Measurements from ENCODE around the gene ATP6V1C2.
"Not testable (repeated sequence)": the region's sequence is repeated elsewhere in the genome, so short reads cannot be mapped to it uniquely, and the experiment has no call there.

ATP6V1C2 gene

GRCh38 chr2:10777842-10778723 lies 56.7 kb downstream of the ATP6V1C2 start:
- CTCF ChIA-PET = interaction anchor here (1.2 to 1.3 kb wide), 2 partner anchors 13 to 54 kb away, joined by 3 to 4 read pairs; no protein-coding TSS in a partner anchor
- TF ChIP-seq CTCF (IDR thresholded peaks at IDR 0.05; ENCODE audit: control extremely low read depth, extremely low read depth, low read depth, missing control alignments) = no peak
- no peak for DNase-seq (ENCODE audit: extremely low spot score)
- POLR2A ChIA-PET = interaction anchor here (0.5 to 0.6 kb wide), 2 partner anchors 302 to 594 kb away, joined by 3 read pairs; no protein-coding TSS in a partner anchor

DNA sequence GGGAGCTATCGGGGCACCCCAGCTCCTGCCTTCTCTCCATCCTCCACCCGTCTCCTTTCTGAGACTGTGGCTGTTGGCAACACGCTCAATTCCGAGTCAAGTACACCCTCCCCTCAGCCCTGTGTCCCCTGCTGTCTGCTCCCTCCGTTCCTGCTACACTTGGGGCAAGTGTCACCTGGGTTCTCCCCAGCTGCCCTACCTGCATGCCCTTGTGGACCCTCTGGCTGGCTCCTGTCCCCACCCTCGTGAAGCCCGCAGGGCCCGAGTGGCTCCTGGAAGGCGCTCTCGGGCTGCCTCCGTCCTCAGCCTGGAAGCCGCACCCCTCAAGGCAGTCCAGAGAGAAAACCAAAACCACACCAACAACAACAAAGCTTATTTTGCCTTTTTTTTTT lies 57.3 kb downstream of the ATP6V1C2 start:
- no peak for TF ChIP-seq CTCF (IDR thresholded peaks at IDR 0.05; ENCODE audit: control extremely low read depth, extremely low read depth, low read depth, missing control alignments)
- ChIA-PET CTCF (interaction anchor here (1.2 to 1.3 kb wide), 2 partner anchors 13 to 54 kb away, joined by 3 to 4 read pairs; no protein-coding TSS in a partner anchor), POLR2A (interaction anchor here (0.6 kb wide), 1 partner anchor 302 kb away, joined by 3 read pairs; no protein-coding TSS in a partner anchor)
- no peak for DNase-seq (ENCODE audit: extremely low spot score)

DNA sequence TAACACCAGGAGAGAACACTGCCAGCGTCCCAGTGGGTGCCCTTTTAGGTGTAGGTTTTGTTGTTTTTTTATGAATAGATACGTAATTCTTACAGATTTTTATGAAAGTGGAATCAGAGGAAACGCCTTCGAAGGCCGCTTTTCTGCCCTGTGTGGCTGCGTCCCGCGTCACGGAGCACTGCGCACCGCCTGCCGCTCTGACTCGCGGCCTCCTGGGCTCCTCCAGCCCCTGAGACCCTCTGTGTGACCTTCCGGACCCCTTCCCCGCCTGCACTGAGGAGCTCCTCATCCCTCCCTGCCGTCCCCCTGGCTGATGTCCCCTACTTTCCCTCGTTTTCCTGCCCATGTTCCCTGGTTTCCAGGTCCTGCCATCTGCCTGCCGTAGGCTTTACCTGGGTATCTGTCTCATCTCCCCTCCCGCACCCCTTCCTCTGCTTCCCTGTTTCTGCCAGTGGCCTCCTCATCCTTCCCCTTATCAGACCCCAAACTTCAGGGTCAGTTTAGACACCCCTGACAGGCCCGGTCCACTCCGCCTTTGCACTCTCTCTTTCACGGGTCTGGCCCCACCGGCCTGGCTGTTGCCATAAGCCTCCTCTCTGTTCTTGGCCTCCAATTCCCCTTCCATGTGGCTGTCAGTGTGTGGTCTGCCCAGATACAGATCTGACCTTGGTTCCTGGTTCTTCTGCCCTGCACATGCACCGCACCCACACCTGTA lies 58.5 kb downstream of the ATP6V1C2 start:
- ChIA-PET POLR2A (no interaction called here), CTCF (no interaction called here)
- no peak for TF ChIP-seq CTCF (IDR thresholded peaks at IDR 0.05; ENCODE audit: control extremely low read depth, extremely low read depth, low read depth, missing control alignments)
- DNase-seq (ENCODE audit: extremely low spot score) = no peak

GRCh38 chr2:10780491-10780820 lies 59.0 kb downstream of the ATP6V1C2 start:
- POLR2A ChIA-PET = no interaction called here
- no peak for TF ChIP-seq CTCF (IDR thresholded peaks at IDR 0.05; ENCODE audit: control extremely low read depth, extremely low read depth, low read depth, missing control alignments)
- CTCF ChIA-PET = no interaction called here
- no peak for DNase-seq (ENCODE audit: extremely low spot score)

GRCh38 chr2:10780821-10781220 lies 59.4 kb downstream of the ATP6V1C2 start:
- CTCF ChIA-PET = interaction anchor here (2.4 kb wide), 1 partner anchor 11 kb away, joined by 9 read pairs; no protein-coding TSS in a partner anchor
- POLR2A ChIA-PET; DNase-seq (ENCODE audit: extremely low spot score): not testable (repeated sequence)

DNA sequence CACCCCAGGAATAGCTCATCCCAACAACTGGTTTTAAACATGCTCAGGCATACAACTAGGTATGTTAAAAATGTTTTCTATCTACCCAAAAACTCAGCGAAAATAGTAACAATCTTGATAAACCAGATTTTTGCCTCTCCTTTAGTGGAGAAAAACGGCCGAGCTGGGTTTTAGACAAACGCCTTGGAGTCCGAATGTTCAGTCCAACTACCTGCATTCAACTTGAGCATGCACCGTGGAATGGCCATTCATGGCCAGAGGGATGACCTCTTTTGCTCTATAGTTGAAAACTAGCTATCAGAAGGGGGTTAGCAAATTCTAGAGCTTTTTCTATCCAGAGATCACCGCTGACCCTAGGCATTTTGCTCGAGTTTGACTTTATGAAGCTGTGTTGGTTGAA lies 60.3 kb downstream of the ATP6V1C2 start:
- ChIA-PET CTCF (interaction anchor here (2.4 kb wide), 1 partner anchor 10 kb away, joined by 9 read pairs; no protein-coding TSS in a partner anchor), POLR2A (no interaction called here)
- TF ChIP-seq CTCF (IDR thresholded peaks at IDR 0.05; ENCODE audit: control extremely low read depth, extremely low read depth, low read depth, missing control alignments) = no peak
- no peak for DNase-seq (ENCODE audit: extremely low spot score)
